ENCODE results near the gene PIK3R6. TPM values are rescaled to one million over a fixed set of nuclear protein-coding genes. Genes with fewer than 3 reads are reported as not detected.

The PIK3R6 gene
- polyA plus RNA-seq, 1 donor (not counting 4 experiments of a cell fraction or from before 2014, with no cell fraction given) = 0.03 TPM

DNA sequence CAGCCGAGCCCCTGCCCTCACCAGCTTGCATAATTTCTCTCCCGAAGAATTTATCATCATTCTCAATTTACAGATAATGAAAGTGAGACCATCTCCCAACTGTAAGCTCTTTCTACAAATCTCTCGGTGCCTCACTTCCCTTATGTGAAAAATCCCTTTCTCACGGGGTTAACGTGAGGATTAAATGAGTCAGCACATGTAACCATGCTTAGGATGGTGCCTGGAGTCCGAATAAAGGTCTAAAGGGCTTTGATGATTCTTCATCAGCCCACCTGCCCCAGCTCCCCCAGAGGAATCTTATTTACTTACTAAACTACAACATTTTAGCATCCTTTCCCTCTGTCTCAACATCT lies 24.8 kb upstream of the PIK3R6 start:
- Histone ChIP-seq H2AFZ (ENCODE audit: control insufficient read depth, low read length) (no peak overlapping the region), H3K9me1 (ENCODE audit: control insufficient read depth, extremely low read depth, insufficient read depth, low read length) (no peaks in the 10 kb centered on the region), H3K27ac (ENCODE audit: control insufficient read depth, insufficient read depth, low read length) (no peak overlapping the region), H3K9me3 (ENCODE audit: control insufficient read depth, low read depth, low read length) (no peaks in the 10 kb centered on the region), H3K4me3 (ENCODE audit: control insufficient read depth in 2 of 3, extremely low read depth in 1 of 3, insufficient read depth in 2 of 3, low read depth in 1 of 3, low read length in 3 of 3) (no peak overlapping the region), H3K27me3 (ENCODE audit: control insufficient read depth, extremely low read depth, insufficient read depth, low read length) (peaks cover 7% of the 10 kb centered on the region), H3K4me1 (ENCODE audit: control insufficient read depth, extremely low read depth, insufficient read depth, low read length) (no peaks in the 10 kb centered on the region), H3K4me2 (ENCODE audit: control insufficient read depth, extremely low read depth, insufficient read depth, low read depth, low read length) (no peak overlapping the region), H3K36me3 (ENCODE audit: control insufficient read depth in 2 of 2, extremely low read depth in 1 of 2, insufficient read depth in 2 of 2, low read length in 2 of 2) (no peaks in the 10 kb centered on the region), H3K79me2 (ENCODE audit: control insufficient read depth, insufficient read depth, low read length) (no peaks in the 10 kb centered on the region), H4K20me1 (ENCODE audit: control insufficient read depth, extremely low read depth, insufficient read depth, low read length) (no peaks in the 10 kb centered on the region), H3K9ac (ENCODE audit: control insufficient read depth, extremely low read depth, insufficient read depth, low read length) (no peak overlapping the region)
- no peak for FAIRE-seq
- dilution Hi-C loops (cut with MboI; ENCODE audit: extremely low pct_ligation_motif_present, low sequenced_read_pairs) = no loop called here
- TF ChIP-seq EZH2 (IDR thresholded peaks at IDR 0.05; ENCODE audit: low read length) = no peak
- TF ChIP-seq, protein P1, sequence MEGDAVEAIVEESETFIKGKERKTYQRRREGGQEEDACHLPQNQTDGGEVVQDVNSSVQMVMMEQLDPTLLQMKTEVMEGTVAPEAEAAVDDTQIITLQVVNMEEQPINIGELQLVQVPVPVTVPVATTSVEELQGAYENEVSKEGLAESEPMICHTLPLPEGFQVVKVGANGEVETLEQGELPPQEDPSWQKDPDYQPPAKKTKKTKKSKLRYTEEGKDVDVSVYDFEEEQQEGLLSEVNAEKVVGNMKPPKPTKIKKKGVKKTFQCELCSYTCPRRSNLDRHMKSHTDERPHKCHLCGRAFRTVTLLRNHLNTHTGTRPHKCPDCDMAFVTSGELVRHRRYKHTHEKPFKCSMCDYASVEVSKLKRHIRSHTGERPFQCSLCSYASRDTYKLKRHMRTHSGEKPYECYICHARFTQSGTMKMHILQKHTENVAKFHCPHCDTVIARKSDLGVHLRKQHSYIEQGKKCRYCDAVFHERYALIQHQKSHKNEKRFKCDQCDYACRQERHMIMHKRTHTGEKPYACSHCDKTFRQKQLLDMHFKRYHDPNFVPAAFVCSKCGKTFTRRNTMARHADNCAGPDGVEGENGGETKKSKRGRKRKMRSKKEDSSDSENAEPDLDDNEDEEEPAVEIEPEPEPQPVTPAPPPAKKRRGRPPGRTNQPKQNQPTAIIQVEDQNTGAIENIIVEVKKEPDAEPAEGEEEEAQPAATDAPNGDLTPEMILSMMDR (optimal IDR thresholded peaks at IDR 0.05 in 1 of 3, IDR thresholded peaks at IDR 0.05 in 1 of 3, conservative IDR thresholded peaks at IDR 0.05 in 1 of 3; ENCODE audit: extremely low read depth in 1 of 3, insufficient read depth in 2 of 3, low read length in 3 of 3) = no peak
- DNase-seq (ENCODE audit: low read depth, low spot score) = no peak

DNA sequence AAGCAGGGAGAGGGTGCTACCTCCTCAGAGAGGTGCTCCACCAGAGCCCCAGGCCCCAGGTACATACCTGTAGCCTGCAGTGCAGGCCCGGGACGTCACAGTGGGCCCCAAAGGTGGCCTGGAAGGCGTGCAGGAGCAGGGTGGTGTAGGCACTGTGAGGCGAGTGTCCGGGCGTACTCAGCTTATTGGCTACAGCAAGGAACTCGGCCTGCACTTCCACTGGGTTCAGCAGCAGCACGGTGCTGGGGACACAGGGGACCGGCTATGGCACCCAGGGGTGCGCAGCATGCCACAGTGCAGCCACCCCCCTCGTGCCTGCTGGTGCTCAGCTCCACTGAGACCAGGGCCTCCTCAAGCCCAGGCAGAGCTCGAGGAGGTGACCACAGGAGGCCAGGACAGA lies 23.2 kb upstream of the PIK3R6 start:
- no peaks in the 10 kb centered on the region for H3K4me1 ChIP-seq (ENCODE audit: control insufficient read depth, extremely low read depth, insufficient read depth, low read length)
- FAIRE-seq = no peak

More for the DNA sequence above, 23.2 kb upstream of the PIK3R6 start:
- Histone ChIP-seq H3K4me2 (ENCODE audit: control insufficient read depth, extremely low read depth, insufficient read depth, low read depth, low read length) (no peak overlapping the region), H3K9me1 (ENCODE audit: control insufficient read depth, extremely low read depth, insufficient read depth, low read length) (no peaks in the 10 kb centered on the region), H3K4me3 (ENCODE audit: control insufficient read depth in 2 of 3, extremely low read depth in 1 of 3, insufficient read depth in 2 of 3, low read depth in 1 of 3, low read length in 3 of 3) (no peak overlapping the region), H3K9ac (ENCODE audit: control insufficient read depth, extremely low read depth, insufficient read depth, low read length) (no peak overlapping the region), H3K27ac (ENCODE audit: control insufficient read depth, insufficient read depth, low read length) (no peak overlapping the region), H2AFZ (ENCODE audit: control insufficient read depth, low read length) (no peak overlapping the region), H4K20me1 (ENCODE audit: control insufficient read depth, extremely low read depth, insufficient read depth, low read length) (no peaks in the 10 kb centered on the region), H3K79me2 (ENCODE audit: control insufficient read depth, insufficient read depth, low read length) (no peaks in the 10 kb centered on the region), H3K27me3 (ENCODE audit: control insufficient read depth, extremely low read depth, insufficient read depth, low read length) (peaks cover 7% of the 10 kb centered on the region), H3K36me3 (ENCODE audit: control insufficient read depth in 2 of 2, extremely low read depth in 1 of 2, insufficient read depth in 2 of 2, low read length in 2 of 2) (no peaks in the 10 kb centered on the region), H3K9me3 (ENCODE audit: control insufficient read depth, low read depth, low read length) (no peaks in the 10 kb centered on the region)
- DNase-seq (ENCODE audit: low read depth, low spot score) = no peak
- TF ChIP-seq, protein P1 (optimal IDR thresholded peaks at IDR 0.05 in 1 of 3, IDR thresholded peaks at IDR 0.05 in 1 of 3, conservative IDR thresholded peaks at IDR 0.05 in 1 of 3; ENCODE audit: extremely low read depth in 1 of 3, insufficient read depth in 2 of 3, low read length in 3 of 3) = no peak
- TF ChIP-seq EZH2 (IDR thresholded peaks at IDR 0.05; ENCODE audit: low read length) = no peak
- dilution Hi-C loops (cut with MboI; ENCODE audit: extremely low pct_ligation_motif_present, low sequenced_read_pairs) = no loop called here
